Thyroid gland (tissue), 4 donors: ENCODE data around the gene CRNKL1.
A peak's percentile ranks its signal among the peaks of the same experiment; 100 is the strongest.

Source experiments
- POLR2A ChIP-seq, 2 donors: fragments of 450-650 bp; IDR thresholded peaks; one replicate each; pipeline ENCODE4 v1.6.1; 2017; ENCODE audit warnings: antibody characterized with exemption in 2 of 2, mild to moderate bottlenecking in 2 of 2, moderate library complexity in 1 of 2
- TF ChIP-seq, protein P1 (sequence below), 6 experiments: fragments of 200-600 bp in 3 of 6; fragments of 450-650 bp in 3 of 6; sonication (generic) in 3 of 6; IDR thresholded peaks; one replicate each; pipeline ENCODE4 v1.5.1; 2016 to 2019; ENCODE audit warnings: antibody characterized with exemption in 6 of 6, mild to moderate bottlenecking in 2 of 6, inconsistent platforms in 1 of 6, moderate library complexity in 1 of 6

DNA sequence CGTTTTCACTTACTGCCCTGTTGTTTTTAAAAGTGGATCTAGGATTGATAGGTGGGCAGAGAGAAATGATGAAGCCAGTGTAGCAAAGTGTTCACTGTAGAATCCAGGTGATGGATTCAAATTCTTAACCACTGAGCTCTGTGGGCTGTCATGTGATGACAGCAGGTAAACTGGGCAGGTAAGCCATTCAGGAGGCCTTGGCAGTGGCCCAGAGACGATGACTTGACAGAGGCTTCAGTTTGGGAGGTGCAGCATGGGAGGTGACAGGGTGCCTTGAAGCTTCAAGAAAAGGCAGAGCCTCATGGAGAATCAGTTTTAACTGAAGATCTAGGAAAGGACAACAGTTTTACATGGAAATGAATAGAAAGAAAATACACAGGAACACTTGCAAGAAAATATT is 33.1 kb downstream of the CRNKL1 start:
- peak in 1 of 2 donors; percentile 10 for TF ChIP-seq POLR2A (IDR thresholded peaks at IDR 0.05)
- TF ChIP-seq, protein P1, sequence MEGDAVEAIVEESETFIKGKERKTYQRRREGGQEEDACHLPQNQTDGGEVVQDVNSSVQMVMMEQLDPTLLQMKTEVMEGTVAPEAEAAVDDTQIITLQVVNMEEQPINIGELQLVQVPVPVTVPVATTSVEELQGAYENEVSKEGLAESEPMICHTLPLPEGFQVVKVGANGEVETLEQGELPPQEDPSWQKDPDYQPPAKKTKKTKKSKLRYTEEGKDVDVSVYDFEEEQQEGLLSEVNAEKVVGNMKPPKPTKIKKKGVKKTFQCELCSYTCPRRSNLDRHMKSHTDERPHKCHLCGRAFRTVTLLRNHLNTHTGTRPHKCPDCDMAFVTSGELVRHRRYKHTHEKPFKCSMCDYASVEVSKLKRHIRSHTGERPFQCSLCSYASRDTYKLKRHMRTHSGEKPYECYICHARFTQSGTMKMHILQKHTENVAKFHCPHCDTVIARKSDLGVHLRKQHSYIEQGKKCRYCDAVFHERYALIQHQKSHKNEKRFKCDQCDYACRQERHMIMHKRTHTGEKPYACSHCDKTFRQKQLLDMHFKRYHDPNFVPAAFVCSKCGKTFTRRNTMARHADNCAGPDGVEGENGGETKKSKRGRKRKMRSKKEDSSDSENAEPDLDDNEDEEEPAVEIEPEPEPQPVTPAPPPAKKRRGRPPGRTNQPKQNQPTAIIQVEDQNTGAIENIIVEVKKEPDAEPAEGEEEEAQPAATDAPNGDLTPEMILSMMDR (IDR thresholded peaks at IDR 0.05): no peak
